ENCODE results near the gene TFB2M.

TFB2M gene

DNA sequence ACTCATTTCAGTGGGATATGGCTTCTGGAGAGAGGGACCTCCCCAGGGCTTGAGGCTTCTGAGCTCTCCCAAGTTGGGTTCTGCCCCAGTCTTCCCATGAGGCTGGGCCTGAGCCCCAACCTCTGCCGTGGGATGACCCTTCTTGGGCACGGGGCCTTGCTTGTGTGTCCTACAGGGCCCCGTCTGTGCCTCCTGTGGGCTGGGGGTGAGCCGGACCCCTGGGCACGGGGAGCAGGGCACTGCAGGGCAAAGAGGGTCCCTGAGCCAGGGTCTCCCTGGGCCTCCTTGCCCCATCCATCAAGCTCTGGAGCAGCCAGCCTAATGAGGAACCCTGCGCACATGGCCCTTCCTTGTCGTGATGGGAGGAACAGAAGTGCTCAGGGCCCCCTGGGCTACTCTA is 53.8 kb downstream of the TFB2M start:
- DNase-seq: no peak

DNA sequence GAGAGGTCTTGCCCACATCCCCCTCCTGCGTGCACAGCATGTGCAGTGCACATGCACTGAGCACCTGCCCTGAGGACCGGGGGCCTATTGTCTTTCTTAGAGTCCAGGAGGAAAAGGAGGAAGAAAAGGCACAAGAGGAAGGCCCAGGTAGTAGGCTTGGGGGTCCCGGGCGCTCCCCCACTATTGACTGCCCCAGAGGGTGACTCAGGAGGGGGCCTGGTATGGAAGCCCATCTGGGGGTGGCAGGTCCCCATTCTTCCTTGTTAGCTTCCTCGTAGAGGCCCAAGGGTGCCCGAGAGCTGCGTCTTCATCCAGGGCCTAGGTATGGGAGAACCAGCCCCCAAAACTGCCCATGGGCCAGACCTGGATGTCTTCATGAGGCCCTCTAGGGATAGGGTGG is 54.9 kb downstream of the TFB2M start:
- DNase-seq: no peak

DNA sequence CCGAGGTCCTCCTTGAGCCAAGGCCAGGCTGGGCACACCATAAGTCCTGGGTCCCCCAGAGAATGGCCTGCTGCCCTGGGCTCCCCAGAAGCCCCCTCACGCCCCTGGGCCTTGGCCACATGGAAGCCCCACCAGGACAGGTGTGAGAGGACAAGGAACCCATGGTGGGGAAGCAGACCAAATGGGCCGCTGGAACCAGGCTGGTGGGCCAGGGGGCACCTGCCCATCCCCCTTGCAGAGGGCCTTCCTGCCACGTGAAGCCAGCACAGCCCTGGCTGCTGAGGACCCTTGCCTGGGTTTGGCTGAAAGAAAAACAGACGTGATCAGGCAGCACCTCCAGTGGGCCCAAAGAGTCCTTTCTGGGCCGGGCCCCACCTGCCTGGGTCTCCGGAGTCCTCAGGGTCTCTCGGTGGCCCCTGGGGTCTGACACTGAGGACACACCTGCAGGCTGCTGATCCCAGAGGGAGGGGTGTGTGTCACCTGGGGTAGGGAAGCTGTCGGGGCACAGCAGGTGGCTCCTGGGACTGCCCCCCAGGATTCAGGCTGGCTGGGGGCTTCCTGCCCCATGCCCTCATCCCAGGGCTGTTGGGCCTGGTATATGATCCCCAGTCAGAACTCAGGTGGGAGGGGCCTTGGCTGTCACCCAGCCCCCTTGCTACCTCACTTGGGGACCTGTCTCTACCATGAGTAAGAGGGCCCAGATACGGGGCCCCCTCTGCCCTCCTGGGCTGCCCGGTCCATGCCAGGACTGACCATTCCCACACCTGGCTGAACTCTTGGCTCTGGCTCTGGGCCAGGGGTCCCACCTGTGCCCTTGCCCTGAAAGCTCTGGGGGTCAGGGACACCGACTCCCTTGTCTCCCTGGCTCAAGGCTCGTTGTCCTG is 55.7 kb downstream of the TFB2M start:
- no peak for DNase-seq

DNA sequence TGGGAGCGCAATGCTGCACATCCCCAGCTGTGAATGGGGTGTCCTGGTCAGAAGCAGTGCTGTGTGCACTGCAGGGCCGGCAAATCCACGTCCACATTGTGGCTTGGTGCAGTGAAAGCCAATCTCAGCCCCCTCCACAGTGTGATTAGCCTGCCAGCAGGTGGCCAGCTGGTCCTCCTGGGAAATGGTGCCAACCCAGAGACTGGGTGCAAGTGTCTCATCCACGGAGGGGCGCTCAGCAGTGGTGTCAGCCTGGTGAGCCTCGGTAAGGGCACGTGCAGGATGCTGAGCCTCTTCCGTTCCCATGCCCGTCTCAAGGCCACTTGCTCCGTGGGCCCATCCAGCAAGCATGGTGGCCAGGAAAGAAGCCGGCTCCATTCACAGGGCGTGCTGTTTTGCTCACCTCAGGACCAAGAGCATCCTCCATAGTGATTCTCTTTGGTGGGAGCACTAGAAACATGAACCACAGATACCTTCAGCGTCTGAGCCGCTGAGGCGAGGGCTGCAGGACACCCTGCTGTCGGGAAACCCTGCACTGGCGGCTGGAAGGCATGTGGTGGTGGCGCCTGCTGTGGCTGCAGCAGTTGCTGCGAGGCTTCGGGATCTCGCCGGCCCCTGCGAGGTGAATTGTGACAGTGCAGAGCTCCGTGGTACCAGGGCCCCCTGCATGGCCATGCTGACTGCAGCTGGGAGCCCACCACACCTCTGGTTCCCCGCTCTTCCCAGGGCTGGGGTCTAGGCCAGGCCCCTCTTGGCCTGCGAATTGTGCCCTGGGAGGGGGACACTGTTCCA is 57.0 kb downstream of the TFB2M start:
- no peak for DNase-seq

DNA sequence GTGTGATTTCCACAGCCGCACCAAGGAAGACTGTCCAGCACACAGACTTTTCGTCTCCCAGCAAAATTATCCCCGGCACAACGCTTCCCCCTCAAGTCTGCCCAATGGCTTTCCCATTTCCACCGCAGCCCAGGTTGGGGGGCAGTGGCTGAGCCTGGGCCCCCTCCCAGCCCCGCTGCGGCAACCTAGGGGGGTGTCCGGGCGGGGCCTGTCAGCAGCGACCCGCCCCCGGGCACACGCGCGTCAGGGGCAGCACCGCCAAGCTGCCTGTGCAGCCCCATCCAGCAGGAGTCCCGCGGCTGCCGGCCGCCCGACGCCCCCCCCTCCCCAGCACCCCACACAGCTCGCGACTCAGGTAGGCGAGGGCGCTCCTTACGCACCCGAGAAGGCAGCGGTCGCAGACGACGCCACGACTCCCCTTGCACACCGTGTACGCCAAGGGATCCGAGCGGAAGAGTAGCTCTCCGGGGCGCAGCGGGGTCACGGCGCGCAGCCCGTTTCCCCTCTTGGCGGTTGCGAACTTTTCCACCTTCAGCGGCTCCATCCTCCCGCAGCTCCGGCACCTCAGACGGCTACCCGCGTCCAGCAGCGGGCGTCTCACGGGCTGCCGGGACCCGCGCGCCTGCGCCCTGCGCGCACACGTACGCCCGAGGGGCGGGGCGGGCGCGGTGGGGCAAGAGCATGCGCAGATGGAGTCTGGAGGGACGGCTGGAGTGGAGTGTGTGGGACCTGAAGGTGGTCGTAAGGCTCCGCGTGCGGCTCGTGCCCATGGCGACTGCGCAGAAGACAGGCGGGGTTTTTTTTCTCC is 59.2 kb downstream of the TFB2M start, which contains the start of gene SMYD3:
SMYD3 (minus strand) TSS at position 606 of the 808 bp plus-strand sequence.
- DNase-seq: peak; percentile 80

DNA sequence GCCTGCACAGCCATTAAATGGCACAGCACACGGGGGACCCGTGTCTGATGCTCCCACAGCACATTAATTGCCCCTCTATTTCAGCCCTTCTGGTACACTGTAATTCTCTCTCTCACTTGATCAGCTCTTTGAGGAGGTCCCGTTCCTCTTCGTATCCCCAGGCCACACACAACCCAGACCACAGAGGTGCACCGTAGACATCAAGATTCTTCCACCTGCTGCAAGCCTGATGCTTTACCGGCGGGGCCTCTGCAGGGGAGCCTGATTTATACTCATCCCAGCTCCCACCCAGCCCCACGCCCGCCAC is 59.7 kb downstream of the TFB2M start:
- no peak for DNase-seq

DNA sequence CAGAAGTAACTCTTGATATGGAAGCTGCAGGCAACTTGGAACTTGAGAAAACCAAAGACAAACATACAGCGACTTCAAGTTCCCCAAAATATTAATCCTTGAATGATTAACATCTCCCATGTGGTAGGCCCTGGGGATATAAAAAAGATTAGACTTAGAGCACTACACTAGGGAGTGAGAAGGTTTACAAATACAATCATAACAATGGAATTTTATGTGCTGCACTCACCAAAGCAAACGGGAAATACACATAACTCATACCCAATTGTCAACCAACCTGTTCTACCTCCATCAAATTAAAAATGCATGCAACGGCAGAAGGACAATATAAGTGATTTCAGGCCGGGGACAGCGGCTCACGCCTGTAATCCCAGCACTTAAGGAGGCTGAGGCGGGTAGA is 62.7 kb downstream of the TFB2M start:
- DNase-seq: no peak

DNA sequence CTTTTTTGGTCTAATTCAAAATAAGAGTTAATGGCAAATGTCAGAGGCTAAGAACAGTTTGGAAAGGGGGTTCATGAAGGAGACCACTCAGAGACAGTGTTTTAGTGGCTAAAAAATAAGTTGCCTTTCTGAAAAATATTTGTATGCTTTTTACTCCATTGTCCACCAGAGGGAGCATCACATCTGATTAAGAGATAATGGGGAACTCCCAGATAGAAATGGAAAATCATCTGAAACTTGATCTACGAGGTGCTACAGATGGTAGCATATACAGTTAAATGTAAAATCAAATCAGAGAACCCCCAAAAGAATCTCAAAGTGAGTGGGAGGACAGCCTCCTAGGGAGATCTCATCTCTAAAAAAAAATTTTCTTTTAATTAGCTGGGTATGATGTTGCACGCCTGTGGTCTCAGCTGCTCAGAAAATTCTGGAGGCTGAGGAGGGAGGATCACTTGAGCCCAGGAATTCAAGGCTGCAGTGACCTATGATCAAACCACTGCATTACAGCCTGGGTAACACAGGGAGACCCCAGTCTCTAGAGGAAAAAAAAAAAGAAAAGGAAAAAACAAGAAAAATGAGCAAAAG is 68.6 kb downstream of the TFB2M start:
- DNase-seq: peak; percentile 78

DNA sequence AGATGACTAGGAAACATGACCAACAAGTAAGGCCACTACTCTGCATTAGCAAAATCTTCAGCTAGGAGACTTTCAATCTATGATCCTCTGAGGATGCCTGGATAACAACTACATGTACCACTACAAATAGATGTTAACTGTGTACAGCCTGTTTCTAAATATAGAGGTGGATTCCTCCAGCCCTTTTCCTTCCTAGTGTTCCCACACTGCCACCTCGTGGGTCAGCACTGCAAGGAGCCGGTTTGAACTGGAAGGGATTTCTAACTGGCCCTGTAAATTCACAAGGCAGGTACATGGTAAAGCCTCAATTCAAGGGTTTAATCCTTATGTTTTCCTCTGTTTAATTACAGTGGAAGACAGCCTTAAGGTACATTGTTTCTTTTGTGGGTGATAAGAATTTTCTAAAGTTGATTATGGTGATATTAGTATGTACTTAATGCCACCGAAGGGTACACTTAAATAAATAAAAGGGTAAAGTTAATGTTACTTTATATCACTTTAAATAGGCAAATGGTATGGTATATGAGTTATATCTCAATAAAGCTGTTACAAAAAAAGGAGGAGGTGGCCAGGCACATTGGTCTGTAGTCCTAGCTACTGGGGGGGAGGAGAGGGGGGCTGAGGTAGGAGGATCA is 73.3 kb downstream of the TFB2M start:
- DNase-seq: peak; percentile 33

DNA sequence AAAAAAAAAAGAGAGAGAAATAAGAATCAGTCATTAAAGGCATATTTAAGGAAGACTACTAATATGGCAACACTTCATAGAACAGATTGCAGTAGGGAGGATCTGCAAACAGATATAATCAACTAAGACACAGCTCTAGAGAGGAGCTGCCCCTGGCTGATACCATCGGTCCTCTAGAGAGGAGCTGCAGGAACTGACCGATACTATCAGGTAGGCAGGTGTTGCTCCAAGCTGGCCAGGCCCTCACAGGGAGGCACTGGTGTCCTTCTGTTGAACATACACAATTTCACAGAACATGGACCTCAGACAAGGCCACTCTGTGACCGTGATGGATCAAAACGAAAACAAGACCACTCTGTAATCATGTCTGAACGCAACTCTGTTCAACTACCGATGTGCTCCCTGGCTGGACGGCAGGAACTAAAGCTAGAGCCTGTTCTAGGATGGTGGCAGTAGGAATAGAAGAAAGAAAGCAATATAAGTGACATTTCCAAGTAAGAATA is 74.5 kb downstream of the TFB2M start:
- no peak for DNase-seq

Measured in CD4-positive, alpha-beta T cell treated with Interleukin-10 for 1 hour (primary cell).